KBM-7 (cell line): Measurements from ENCODE around the gene YEATS2.

Experiments used
- DNase-seq: peaks from one replicate; pipeline ENCODE4 v3.0.0-alpha.2; 2015
- in situ Hi-C: fragments of 300-500 bp; cut with MboI; formaldehyde crosslinking; loops from 2 replicates; pipeline ENCODE4 v1.14.3; 2020; ENCODE audit warnings: low sequenced_read_pairs, low pct_unique_long_range_greater_than_20kb, mixed read lengths

Gene YEATS2

DNA sequence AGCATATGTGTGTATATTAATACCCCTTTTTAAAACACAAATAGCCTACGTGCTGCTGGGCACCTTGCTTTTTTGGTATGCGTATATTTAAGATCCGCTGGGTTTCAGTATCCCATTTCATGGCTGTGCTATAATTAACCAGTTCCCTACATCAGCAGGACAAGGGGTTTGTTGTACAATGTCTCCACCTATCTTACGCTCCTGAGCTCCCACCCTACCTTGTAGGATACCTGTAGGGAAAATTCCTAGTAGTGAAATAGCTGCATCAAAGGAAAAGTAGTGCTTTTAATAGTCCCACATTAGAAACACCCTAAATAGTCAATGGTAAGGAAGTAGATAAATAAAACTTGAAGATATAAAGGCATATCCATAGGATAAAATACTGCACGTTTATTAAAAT is 126.4 kb downstream of the YEATS2 start:
- in situ Hi-C loops: no loop called here
- peak; percentile 26 for DNase-seq

DNA sequence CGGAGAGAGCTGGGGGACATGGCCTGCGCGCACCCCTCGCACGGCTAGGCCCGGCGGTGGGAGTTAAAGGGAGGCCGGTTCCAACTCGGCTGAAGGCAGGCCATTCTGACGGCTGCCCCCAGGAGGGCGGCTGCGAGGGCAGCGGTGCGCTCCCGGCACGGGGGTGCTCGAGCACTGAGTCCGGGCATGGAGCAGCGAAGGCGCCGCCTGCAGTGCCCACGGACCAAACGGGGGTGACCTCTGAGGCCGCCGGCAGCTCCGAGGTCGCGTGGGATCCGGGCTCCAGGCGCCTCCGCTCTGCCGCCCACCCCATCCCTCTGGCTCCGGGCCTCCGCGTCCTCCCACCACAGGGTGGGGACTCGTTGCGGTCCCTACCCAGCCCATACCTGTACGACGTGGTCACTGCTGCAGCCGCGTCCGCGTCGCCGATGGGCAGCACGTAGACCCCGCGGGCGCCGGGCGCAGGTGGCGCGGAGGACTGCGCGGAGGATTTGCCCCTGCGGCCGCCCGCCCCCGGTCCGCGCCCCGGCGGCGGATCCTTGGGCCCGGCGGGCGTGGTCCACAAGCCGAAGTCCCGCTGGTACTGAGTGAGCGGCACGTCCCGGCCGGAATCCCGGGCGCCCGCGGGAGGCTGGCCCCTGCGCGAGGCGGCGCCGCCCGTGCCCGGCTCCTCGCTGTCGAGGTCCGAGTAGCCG is 127.3 kb downstream of the YEATS2 start:
- in situ Hi-C loops: no loop called here
- DNase-seq: peak; percentile 24

DNA sequence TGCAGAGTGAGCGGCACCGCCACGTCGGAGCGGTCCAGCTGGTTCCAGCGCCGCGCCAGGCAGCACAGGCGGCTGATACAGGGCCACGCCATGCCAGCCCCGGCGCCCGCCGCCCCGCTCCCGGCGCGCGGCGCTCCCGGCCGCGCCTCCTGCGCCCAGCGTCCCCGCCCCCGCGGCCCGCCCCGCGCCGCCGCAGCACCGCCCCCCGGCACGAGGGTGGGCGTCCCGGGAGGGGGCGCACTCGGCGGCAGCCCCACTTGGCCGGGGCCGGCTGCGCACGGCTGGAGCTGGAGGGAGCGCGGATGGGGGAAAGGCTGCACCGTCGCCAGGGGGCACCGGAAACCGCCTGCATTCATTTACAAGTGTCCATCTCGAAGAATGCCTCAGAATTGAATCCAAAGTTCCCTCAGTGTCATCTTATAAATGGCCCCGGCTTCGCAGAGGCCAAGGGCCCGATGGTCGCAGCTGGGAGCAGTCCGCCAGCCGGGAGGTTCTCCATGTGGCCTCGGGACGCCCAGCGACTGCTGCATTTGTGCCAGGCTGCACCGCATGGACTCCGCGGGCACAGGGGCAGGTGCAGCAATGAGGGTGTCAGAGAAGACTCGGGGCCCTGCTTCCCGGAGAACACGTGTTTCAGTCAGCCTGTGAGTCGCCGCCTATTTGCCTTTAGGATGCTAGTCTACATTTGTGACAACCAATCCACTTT is 128.0 kb downstream of the YEATS2 start, which contains the start of gene MAP6D1:
Gene MAP6D1, minus strand, starts transcription at position 122 of the 706 bp plus-strand sequence. Its CDS starts 30 bp downstream, at position 92.
- in situ Hi-C loops: no loop called here

DNA sequence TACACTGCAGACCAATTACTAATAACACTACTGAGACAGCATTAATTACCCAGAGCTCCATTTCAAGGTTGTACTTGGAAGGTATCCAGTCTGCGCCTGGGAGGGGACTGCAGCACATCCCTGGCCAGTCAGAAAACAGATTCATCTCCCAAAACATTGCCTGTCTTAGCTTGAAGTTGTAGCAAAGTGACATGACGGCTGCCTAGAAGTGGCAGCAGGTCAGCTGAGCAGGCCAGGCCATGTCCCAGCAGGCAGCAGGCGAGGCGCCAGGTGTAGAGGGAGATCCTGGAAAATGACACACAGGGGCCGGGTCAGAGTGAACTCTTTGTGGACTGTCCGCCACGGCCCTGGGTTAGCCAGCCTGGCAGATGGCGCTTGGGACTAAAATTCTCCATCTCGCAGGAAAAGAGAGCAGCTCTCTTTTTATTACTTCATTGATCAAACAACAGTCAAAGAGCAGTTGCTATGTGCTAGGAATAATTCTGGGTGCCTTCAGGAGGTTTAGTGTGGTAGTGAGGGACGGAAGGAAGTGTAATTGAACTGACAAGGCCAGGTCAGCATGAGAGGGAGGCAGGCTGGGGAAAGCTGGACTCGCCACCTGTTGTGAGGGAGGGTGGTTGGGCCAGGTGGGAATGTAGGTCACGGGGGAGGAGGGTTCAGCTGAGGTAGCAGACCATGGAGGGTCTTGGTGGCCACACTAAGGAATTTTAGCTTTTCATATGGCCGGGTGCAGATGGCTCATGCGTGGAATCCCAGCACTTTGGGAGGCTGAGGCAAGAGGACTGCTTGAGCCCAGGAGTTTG is 129.1 kb downstream of the YEATS2 start:
- DNase-seq: no peak
- in situ Hi-C loops: no loop called here

More for the DNA sequence above, 128.0 kb downstream of the YEATS2 start, which contains the start of gene MAP6D1:
- DNase-seq: peak; percentile 86

DNA sequence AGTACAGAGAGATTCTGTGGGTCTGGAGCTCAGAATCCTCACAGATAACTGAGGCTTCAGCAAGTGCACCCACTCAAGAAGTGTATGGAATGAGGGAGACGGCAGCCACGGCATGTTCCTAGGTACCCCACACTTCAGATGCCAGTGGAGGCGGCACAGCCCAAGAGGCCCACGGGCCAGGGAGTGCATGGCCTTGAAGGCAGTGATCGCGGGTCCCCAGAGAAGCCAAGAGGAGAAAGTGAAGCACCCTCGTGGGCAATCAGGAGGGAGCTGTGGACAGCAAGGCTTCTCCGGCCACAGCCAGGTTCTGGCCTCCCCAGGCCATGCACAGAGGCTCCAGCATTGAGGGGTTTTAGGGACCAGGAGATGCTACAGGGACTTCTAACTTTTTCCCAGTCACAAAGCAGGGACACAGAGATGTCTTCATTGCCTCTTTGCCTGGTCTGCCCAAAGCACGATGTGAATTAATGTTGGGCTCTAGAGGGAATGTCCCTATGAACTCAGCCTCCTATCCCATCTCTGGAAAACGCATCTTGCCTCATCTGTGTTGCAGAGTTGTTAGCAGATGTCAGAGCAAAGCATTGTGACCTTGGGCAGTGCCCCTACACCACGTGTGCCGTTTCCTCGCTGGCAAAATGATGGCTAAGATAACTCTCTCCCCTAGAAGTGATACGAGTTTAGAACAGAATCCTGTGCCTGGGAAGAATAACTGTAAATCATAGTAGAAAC is 130.4 kb downstream of the YEATS2 start:
- no peak for DNase-seq
- in situ Hi-C loops: no loop called here

DNA sequence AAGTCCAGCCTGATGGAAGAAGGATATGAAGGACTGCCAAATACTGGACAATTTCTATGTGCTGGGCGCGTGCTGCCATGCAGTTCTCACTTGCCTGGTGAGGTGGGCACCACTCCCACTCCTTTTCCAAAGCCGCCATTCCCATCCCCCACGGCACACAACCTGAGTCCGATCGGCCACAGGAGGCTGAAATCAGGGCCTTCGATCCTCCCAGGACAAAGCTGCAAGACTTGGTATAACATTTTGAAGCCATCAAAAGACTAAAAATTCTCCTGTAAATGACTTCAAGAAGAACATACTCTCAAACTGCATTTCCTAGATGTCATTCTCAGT is 130.9 kb downstream of the YEATS2 start:
- no peak for DNase-seq
- in situ Hi-C loops: no loop called here

DNA sequence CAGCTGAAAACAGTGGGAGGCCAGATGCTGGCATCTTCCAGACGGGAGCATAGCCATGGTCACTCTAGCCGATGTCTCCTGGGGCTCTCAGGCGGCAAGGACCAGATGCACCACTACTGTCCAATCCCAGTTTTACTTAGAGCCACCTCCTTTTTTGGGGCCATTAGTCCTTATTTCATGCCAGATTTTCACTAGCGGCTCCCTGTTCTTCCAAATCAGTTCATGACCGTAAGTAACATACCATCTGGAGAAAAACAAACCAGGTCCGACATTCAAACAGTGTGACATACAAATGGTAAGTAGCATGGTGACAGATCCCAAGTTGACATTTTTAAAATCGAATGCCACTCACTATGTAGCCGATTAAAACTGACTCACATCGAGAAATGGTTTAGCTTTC is 131.9 kb downstream of the YEATS2 start:
- in situ Hi-C loops: no loop called here
- DNase-seq: no peak

DNA sequence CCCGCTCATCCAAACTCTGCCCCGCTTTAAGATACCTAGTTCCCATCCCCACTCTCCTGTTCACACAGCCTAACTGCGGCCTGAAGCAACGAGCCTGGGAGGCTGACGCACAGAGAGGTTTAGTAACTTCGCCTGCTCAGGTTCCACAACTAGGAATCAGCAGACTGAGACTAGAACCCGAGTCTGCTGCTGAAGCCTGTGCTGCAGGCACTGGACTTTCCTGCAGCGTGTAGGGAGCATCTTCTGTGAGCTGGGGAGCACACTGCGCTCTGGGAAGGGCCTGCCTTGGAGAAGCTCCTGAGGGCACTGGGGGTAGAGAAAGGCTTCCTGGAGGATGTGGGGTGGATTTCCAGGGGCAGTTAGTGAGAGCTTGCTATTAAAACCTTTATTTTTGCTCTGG is 132.6 kb downstream of the YEATS2 start:
- in situ Hi-C loops: no loop called here
- no peak for DNase-seq

DNA sequence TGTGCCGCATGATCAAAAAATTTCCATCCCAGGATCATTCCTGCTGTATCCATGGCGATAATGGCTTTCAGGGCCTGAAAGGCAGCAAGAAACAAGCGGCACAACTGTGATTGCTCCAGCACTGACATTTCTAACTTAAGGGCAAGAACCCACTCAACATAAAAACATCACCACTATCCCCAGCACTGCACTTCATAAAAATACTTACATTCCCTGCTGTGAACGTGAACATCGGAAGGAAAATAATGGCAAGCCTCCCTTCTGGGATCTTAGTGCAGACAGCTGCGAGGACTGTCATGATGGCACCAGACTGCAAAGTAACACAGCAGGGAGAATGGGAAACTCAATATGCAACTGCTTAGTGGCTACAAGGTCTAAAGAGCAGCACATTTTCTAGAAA is 135.9 kb downstream of the YEATS2 start:
- no peak for DNase-seq
- in situ Hi-C loops: no loop called here

DNA sequence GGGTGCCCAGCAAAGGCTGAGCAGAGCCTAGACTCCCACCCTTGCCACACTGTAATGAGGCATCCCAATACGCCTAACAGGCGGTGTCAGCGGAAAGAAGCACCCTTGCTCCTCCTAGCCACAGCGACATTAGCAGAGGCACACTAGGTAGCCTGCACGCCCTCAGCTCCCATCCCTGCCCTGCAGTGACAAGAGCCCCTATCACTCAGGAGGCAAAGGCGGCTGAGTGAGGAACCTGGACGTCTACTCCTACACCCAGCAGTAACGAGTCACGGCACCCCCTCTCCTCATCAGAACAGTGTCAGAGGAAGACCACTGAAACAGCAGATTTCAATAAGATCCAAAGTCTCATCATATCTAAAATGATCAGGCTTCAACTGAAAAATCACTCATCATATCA is 139.8 kb downstream of the YEATS2 start:
- DNase-seq: no peak
- in situ Hi-C loops: no loop called here

DNA sequence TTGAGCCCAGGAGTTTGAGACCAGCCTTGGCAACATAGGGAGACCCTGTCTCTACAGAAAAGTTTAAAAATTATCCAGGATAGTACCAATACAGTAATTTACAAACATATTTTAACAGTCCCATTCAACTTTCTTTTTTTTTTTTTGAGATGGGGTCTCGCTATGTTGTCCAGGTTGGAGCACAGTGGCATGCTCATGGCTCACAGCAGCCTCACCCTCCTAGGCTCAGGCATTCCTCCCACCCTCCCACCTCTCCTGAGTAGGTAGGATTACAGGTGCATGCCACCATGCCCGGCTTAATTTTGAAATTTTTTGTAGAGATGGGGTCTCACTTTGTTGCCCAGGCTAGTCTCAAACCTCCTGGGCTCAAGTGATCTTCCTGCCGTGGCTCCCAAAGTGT is 140.3 kb downstream of the YEATS2 start:
- in situ Hi-C loops: no loop called here
- DNase-seq: no peak

DNA sequence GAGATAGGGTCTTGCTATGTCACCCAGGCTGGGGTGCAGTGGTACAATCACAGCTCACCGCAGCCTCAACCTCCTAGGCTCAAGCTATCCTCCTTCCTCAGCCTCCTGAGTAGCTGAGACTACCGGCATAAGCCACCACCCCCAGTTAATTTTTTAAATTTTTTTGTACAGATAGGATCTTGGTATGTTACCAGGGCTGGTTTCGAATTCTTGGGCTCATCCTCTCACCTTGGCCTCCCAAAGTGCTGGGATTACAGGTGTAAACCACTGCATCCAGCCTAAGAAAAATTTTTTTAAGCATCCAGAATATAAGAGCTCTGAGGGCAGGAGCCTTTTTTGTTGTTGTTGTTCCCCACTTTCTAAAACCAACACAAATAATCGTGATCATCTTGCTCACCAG is 142.2 kb downstream of the YEATS2 start:
- DNase-seq: no peak
- in situ Hi-C loops: no loop called here

DNA sequence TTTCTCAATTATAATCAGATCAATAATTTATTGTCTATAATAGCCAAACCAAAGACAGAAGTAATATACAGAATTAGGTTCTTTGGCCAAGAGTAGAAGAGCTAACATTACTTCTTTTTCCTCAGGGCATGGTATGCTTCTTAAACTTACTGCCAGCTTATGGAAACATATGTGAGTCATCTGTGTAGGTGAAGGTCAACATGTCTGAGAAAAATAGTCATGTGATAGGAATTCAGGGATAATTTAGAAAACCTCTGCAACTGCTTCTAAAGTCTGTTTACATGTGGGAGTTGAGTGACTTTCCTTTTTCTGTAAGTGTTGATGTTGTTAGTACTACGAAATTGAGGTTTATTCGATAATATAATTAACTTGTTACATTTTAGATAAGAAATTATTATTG is 147.0 kb downstream of the YEATS2 start:
- no peak for DNase-seq
- in situ Hi-C loops: no loop called here

DNA sequence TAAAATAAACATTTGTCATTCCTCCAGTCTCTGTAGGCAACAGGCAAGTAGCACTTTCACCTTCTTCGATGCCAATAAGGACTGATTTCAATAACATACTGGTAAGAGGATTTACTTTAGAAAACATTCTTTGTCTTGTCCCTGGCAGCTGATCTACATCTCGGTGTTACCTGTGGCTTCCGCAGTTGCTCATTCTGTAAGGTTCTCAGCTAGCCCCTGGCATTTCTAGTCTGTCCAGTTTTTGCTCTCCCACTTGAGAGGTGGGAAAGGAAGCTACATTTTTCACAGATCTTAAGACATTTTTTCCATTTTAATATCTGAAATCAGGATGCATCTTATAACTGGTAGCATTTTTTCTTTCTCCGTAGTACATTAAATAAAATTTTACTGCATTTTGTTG is 147.5 kb downstream of the YEATS2 start:
- in situ Hi-C loops: no loop called here
- no peak for DNase-seq

DNA sequence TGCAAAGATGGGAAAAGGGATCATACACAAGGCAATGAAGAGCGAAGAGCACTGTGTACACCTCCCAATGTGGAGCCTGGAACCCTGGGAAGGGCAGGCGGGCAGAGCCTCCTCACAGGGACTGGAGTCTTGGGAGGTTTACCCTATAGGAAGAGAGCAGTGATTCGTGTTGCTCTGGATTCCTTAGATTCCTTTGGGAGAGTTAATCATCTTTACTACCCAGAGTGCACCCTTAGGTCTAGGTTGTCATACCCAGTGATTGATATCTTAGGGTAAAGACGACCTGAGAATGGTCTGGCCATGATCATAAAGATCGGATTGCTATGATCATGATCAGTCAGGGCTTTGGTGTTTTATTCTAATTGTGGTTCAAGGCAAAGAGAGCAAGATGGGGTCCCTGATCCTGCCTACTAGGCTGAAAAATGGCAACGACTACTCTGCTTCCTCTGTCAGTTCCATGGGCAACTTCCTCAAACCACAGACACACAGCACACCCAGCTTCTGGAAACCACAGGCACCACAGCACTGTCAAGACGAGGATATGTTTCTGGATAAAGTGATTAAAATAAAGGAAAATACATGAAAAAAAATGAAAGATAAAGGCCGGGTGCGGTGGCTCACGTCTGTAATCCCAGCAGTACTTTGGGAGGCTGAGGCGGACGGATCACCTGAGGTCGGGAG is 148.2 kb downstream of the YEATS2 start:
- in situ Hi-C loops: no loop called here
- DNase-seq: peak; percentile 60

DNA sequence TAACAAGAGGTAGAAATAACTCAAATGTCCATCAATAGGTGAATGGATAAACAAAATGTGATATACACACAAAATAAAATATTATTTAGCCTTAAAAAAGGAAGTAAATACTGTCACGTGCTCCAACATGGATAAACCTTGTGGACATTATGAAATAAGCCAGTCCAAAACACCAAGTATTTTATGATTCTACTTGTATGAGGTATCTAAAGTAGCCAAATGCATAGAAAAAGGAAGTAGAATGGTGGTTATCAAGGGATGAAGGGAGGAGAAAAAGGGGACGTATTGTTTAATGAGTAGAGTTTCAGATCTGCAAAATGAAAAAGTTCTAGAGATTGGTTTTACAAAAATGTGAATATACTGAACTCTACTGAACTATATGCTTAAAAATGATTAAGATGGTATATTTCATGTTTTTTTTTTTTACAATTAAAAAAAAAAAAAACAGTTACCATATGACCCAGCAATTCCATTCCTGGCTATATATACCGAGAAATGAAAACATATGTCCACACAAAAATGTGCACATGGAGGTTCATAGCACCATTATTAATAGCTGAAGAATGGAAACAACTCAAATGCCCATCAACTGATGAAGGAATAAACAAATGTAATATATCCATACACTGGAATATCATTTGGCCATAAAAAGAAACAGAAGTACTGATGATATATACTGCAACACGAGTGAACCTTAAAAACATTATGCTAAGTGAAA is 156.9 kb downstream of the YEATS2 start:
- DNase-seq: no peak
- in situ Hi-C loops: no loop called here

DNA sequence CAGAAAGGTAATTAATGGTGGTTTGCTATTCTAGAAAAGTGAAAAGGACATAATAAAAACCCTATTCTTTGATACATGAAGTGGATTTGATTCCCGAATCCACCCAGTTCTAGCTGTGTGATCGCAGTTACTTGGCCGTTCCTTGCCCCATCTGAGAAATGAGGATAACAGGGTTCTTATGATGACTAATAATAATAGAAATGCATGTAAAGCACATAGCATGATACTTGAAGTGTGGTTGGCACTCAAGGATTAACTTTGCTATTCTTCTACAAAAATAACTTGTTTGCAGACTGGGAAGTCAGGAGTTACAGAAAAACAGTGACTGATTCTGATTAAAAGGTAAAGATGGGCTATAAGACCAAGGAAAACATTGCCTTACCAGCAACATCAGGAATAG is 160.3 kb downstream of the YEATS2 start:
- no peak for DNase-seq
- in situ Hi-C loops: no loop called here
